GM12878 (cell line): Measurements from ENCODE around the gene CDK13. TPM values are rescaled to one million over a fixed set of nuclear protein-coding genes. Genes with fewer than 3 reads are reported as not detected.

Source experiments
- ATAC-seq: fragments of 200-7000 bp; cut with Tn5 transposase; 3 replicates; pipeline ENCODE4 v1.9.1; 2020; ENCODE audit warnings: mild to moderate bottlenecking, moderate library complexity
- BruUV-seq: library from RNA; stranded (reverse); fragments of 400-500 nt; replicated peaks from 2 replicates; lab custom pipeline; 2021; lab: Mats Ljungman, UMichigan
- CTCF ChIA-PET: fragments of 300-600 bp; sonication (Branson Sonifier 250); formaldehyde crosslinking; extraction: SDS; loops from one replicate; lab custom pipeline; 2021; ENCODE audit warnings: inconsistent platforms; lab: Yijun Ruan, JAX
- POLR2A ChIA-PET: fragments of 350-600 bp; formaldehyde crosslinking; extraction: SDS; loops from one replicate; lab custom pipeline; 2021; ENCODE audit warnings: inconsistent platforms; lab: Charles Lee
- RAD21 ChIA-PET: fragments of 300-600 bp; sonication (Branson Sonifier 250); formaldehyde crosslinking; loops from one replicate; lab custom pipeline; 2023; ENCODE audit warnings: antibody characterized with exemption; ENCODE audit not compliant: unreplicated experiment; lab: Charles Lee
- SMC1A ChIA-PET: fragments of 300-600 bp; sonication (Branson Sonifier 250); formaldehyde crosslinking; loops from one replicate; lab custom pipeline; 2023; ENCODE audit not compliant: unreplicated experiment, uncharacterized antibody; lab: Charles Lee
- DNase-seq: peaks from one replicate; pipeline ENCODE4 v3.0.0-alpha.2; 2011; ENCODE audit warnings: low read depth, low spot score
- FAIRE-seq: peaks from 3 replicates; lab custom pipeline; 2011; peaks lifted over from hg19 to GRCh38; lab: Jason Lieb, UNC
- H2AFZ ChIP-seq: 2 replicates; pipeline ENCODE4 v1.6.0; 2011; ENCODE audit warnings: low read depth, low read length, control low read depth; ENCODE audit not compliant: control insufficient read depth
- H3K27ac ChIP-seq: 2 replicates; pipeline ENCODE4 v1.5.1; 2011; ENCODE audit warnings: control low read depth; ENCODE audit not compliant: control insufficient read depth, insufficient read depth
- H3K27me3 ChIP-seq, 2 experiments: replicated peaks in 1 of 2; 2 replicates each; pipeline versions ENCODE4 v1.6.0 to v1.6.1; 2011; ENCODE audit warnings: low read length in 1 of 2; ENCODE audit not compliant: control insufficient read depth in 2 of 2, insufficient read depth in 2 of 2
- H3K36me3 ChIP-seq, 2 experiments: 2 replicates each; pipeline ENCODE4 v1.5.1; 2011; ENCODE audit warnings: low read length in 1 of 2; ENCODE audit not compliant: control insufficient read depth in 2 of 2, insufficient read depth in 2 of 2
- H3K4me1 ChIP-seq: 2 replicates; pipeline ENCODE4 v1.6.1; 2011; ENCODE audit warnings: mild to moderate bottlenecking, low read length, moderate library complexity, mixed read lengths; ENCODE audit not compliant: control insufficient read depth, insufficient read depth
- H3K4me2 ChIP-seq: 2 replicates; pipeline ENCODE4 v1.6.0; 2011; ENCODE audit warnings: control low read depth; ENCODE audit not compliant: control insufficient read depth, insufficient read depth
- H3K4me3 ChIP-seq: fragments of 200-600 bp; sonication (generic); 2 replicates; pipeline ENCODE4 v1.5.1; 2016
- H3K79me2 ChIP-seq: 2 replicates; pipeline ENCODE4 v1.6.0; 2011; ENCODE audit warnings: low read length; ENCODE audit not compliant: control insufficient read depth, insufficient read depth
- H3K9ac ChIP-seq: 2 replicates; pipeline ENCODE4 v1.8.0; 2011; ENCODE audit warnings: low read length, control low read depth, mixed read lengths; ENCODE audit not compliant: control insufficient read depth, insufficient read depth
- H3K9me3 ChIP-seq: replicated peaks from 3 replicates; pipeline ENCODE4 v1.5.1; 2011; ENCODE audit warnings: mild to moderate bottlenecking, low read length; ENCODE audit not compliant: control insufficient read depth, insufficient read depth
- H4K20me1 ChIP-seq: 2 replicates; pipeline ENCODE4 v1.6.0; 2011; ENCODE audit not compliant: control insufficient read depth, insufficient read depth
- CEBPB ChIP-seq, 2 experiments: fragments of 150-350 bp in 1 of 2; IDR thresholded peaks; 2 replicates each; pipeline ENCODE4 v1.6.1; 2012 to 2014; ENCODE audit warnings: low read depth in 2 of 2, low read length in 2 of 2, borderline replicate concordance in 1 of 2, inconsistent platforms in 1 of 2
- CHD1 ChIP-seq: IDR thresholded peaks from 2 replicates; pipeline ENCODE4 v1.6.1; 2012; ENCODE audit warnings: low read depth, low read length, improper control_type of control experiment
- EZH2 ChIP-seq: IDR thresholded peaks from 2 replicates; pipeline ENCODE4 v1.6.1; 2012; ENCODE audit warnings: low read depth, mild to moderate bottlenecking, control low read depth, inconsistent platforms, low read length, borderline replicate concordance; ENCODE audit not compliant: control insufficient read depth
- FOXM1 ChIP-seq: IDR thresholded peaks from 2 replicates; pipeline ENCODE4 v1.6.1; 2012; ENCODE audit warnings: low read depth, mild to moderate bottlenecking, inconsistent platforms, low read length, moderate library complexity
- PKNOX1 ChIP-seq: fragments of 450-650 bp; IDR thresholded peaks from 2 replicates; pipeline ENCODE4 v1.6.1; 2016; ENCODE audit warnings: mild to moderate bottlenecking
- PRDM15 ChIP-seq: fragments of 450-650 bp; formaldehyde crosslinking; IDR thresholded peaks from 2 replicates; pipeline ENCODE4 v1.4.0; 2020; ENCODE audit warnings: mild to moderate bottlenecking, moderate library complexity
- RAD21 ChIP-seq: IDR thresholded peaks from 2 replicates; pipeline ENCODE4 v1.6.1; 2011; ENCODE audit warnings: mild to moderate bottlenecking, low read depth, low read length, moderate library complexity; ENCODE audit not compliant: insufficient read depth
- RELA ChIP-seq: fragments of 450-650 bp; IDR thresholded peaks from 2 replicates; pipeline ENCODE4 v1.8.0; 2014; ENCODE audit warnings: borderline replicate concordance; ENCODE audit not compliant: partially characterized antibody
- RFX5 ChIP-seq: IDR thresholded peaks from 2 replicates; pipeline ENCODE4 v1.6.1; 2011; ENCODE audit warnings: low read depth, low read length, improper control_type of control experiment
- SREBF2 ChIP-seq: IDR thresholded peaks from 2 replicates; pipeline ENCODE4 v1.6.1; 2012; ENCODE audit warnings: mild to moderate bottlenecking, low read length
- SRF ChIP-seq, 2 experiments: IDR thresholded peaks; 2 replicates each; pipeline ENCODE4 v1.6.1; 2011; ENCODE audit warnings: low read depth in 2 of 2, low read length in 2 of 2, mild to moderate bottlenecking in 1 of 2, moderate library complexity in 1 of 2
- ZNF207 ChIP-seq: fragments of 450-650 bp; IDR thresholded peaks from 2 replicates; pipeline ENCODE4 v1.6.1; 2014; ENCODE audit warnings: antibody characterized with exemption, mild to moderate bottlenecking, borderline replicate concordance
- WGBS: methylation state at CpG from one replicate; pipeline ENCODE4 v1.1.6; 2016; ENCODE audit warnings: low lambda C conversion rate; ENCODE audit not compliant: insufficient replicate concordance, insufficient coverage; ENCODE audit errors: missing lambda C conversion rate; 5-methylcytosine and 5-hydroxymethylcytosine counted together
- in situ Hi-C: fragments of 300-500 bp; cut with MboI; formaldehyde crosslinking; loops from 9 replicates; pipeline ENCODE4 v1.14.3; 2018; ENCODE audit warnings: mixed read lengths
- intact Hi-C: fragments of 100-400 bp; cut with micrococcal nuclease; formaldehyde crosslinking; loops from one replicate; pipeline ENCODE4 v1.14.2; 2022; ENCODE audit not compliant: unreplicated experiment
- polyA plus RNA-seq, 11 experiments: library from polyadenylated mRNA; depleted of rRNA in 4 of 11; unstranded in 6 of 11; stranded (reverse) in 5 of 11; fragments of >200 nt; fragmentation: Nextera tagmentation in 4 of 11; fragmentation: Illumina TruSeq in 1 of 11; extraction: Ambion mirVana in 4 of 11; extraction: Trizol in 1 of 11; gene quantifications; 1 replicate in 1 of 11; 2 replicates in 10 of 11; pipeline versions ENCODE4 v1.2.1 to v1.2.3, GENCODE V29; 2011 to 2016; ENCODE audit warnings: inconsistent platforms in 2 of 11, missing spikeins in 2 of 11, low read depth in 1 of 11
- total RNA-seq, 4 experiments: library from RNA; depleted of rRNA in 3 of 4; stranded (reverse); fragments of >200 nt in 3 of 4; fragmentation: Illumina TruSeq in 1 of 4; extraction: Trizol in 1 of 4; gene quantifications; 2 replicates each; pipeline versions ENCODE4 v1.2.1 to v1.2.3, GENCODE V29; 2013 to 2021
- TF ChIP-seq, protein P1 (sequence below): fragments of 450-650 bp; IDR thresholded peaks from 2 replicates; pipeline ENCODE4 v1.6.1; 2017; ENCODE audit warnings: antibody characterized with exemption, mild to moderate bottlenecking, moderate library complexity
- TF ChIP-seq, protein P2 (sequence below): IDR thresholded peaks from 2 replicates; pipeline ENCODE4 v1.6.1; 2012; ENCODE audit warnings: low read depth, low read length, improper control_type of control experiment
- TF ChIP-seq, protein P3 (sequence below): IDR thresholded peaks from 2 replicates; pipeline ENCODE4 v1.6.1; 2011; ENCODE audit warnings: borderline replicate concordance, low read depth, mild to moderate bottlenecking, moderate library complexity, mixed read lengths, low read length; ENCODE audit not compliant: insufficient read depth; ENCODE audit errors: extremely low read length

Gene CDK13
- total and polyA plus RNA-seq, 10 of the 15 experiments (the other 5 are each of a cell fraction or from before 2014, with no cell fraction given), result 10.8 to 44.4 (median 28.0) TPM

GRCh38 chr7:40102897-40103296 is 152.8 kb downstream of the CDK13 start:
- Histone ChIP-seq H3K27me3 (no peaks in the 10 kb centered on the region), H3K4me1 (no peaks in the 10 kb centered on the region), H3K4me3 (no peak overlapping the region), H3K27ac (no peak overlapping the region), H3K9me3 (no peaks in the 10 kb centered on the region), H3K4me2 (no peak overlapping the region), H3K9ac (no peak overlapping the region), H4K20me1 (no peaks in the 10 kb centered on the region), H3K79me2 (no peaks in the 10 kb centered on the region), H3K36me3 (no peaks in the 10 kb centered on the region), H2AFZ (no peak overlapping the region)
- ATAC-seq (no peak), DNase-seq (no peak), FAIRE-seq (no peak)
- WGBS, result 100% methylated on average over 2 of the region's 2 CpGs
- RAD21 ChIA-PET, result no interaction called here
- intact Hi-C loops, result no loop called here
- POLR2A ChIA-PET, result no interaction called here
- CTCF ChIA-PET, result no interaction called here
- in situ Hi-C loops, result no loop called here
- SMC1A ChIA-PET, result no interaction called here
- no TSS peak for BruUV-seq
- TF ChIP-seq SRF (IDR thresholded peaks at IDR 0.05; ENCODE audit: low read depth in 2 of 2, low read length in 2 of 2) (no peak), SREBF2 (no peak), CHD1 (no peak), ZNF207 (no peak), FOXM1 (no peak), EZH2 (no peak), CEBPB (IDR thresholded peaks at IDR 0.05; ENCODE audit: borderline replicate concordance in 1 of 2, low read depth in 2 of 2, low read length in 2 of 2) (no peak), RELA (no peak), RFX5 (no peak), PRDM15 (no peak), PKNOX1 (no peak), RAD21 (no peak)
- TF ChIP-seq, protein P1, sequence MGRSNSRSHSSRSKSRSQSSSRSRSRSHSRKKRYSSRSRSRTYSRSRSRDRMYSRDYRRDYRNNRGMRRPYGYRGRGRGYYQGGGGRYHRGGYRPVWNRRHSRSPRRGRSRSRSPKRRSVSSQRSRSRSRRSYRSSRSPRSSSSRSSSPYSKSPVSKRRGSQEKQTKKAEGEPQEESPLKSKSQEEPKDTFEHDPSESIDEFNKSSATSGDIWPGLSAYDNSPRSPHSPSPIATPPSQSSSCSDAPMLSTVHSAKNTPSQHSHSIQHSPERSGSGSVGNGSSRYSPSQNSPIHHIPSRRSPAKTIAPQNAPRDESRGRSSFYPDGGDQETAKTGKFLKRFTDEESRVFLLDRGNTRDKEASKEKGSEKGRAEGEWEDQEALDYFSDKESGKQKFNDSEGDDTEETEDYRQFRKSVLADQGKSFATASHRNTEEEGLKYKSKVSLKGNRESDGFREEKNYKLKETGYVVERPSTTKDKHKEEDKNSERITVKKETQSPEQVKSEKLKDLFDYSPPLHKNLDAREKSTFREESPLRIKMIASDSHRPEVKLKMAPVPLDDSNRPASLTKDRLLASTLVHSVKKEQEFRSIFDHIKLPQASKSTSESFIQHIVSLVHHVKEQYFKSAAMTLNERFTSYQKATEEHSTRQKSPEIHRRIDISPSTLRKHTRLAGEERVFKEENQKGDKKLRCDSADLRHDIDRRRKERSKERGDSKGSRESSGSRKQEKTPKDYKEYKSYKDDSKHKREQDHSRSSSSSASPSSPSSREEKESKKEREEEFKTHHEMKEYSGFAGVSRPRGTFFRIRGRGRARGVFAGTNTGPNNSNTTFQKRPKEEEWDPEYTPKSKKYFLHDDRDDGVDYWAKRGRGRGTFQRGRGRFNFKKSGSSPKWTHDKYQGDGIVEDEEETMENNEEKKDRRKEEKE, result no peak
- TF ChIP-seq, protein P2, sequence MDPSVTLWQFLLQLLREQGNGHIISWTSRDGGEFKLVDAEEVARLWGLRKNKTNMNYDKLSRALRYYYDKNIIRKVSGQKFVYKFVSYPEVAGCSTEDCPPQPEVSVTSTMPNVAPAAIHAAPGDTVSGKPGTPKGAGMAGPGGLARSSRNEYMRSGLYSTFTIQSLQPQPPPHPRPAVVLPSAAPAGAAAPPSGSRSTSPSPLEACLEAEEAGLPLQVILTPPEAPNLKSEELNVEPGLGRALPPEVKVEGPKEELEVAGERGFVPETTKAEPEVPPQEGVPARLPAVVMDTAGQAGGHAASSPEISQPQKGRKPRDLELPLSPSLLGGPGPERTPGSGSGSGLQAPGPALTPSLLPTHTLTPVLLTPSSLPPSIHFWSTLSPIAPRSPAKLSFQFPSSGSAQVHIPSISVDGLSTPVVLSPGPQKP, result no peak
- TF ChIP-seq, protein P3, sequence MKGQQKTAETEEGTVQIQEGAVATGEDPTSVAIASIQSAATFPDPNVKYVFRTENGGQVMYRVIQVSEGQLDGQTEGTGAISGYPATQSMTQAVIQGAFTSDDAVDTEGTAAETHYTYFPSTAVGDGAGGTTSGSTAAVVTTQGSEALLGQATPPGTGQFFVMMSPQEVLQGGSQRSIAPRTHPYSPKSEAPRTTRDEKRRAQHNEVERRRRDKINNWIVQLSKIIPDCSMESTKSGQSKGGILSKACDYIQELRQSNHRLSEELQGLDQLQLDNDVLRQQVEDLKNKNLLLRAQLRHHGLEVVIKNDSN, result no peak
